GM21390 (cell line): ENCODE data around the gene ELP2.

Source experiments
- ATAC-seq: cut with Tn5 transposase; IDR thresholded peaks from one replicate; pipeline ENCODE4 v1.9.1; 2021; ENCODE audit not compliant: unreplicated experiment

Gene ELP2

GRCh38 chr18:36124841-36125240, 4.9 kb upstream of the ELP2 start:
- ATAC-seq: no peak

DNA sequence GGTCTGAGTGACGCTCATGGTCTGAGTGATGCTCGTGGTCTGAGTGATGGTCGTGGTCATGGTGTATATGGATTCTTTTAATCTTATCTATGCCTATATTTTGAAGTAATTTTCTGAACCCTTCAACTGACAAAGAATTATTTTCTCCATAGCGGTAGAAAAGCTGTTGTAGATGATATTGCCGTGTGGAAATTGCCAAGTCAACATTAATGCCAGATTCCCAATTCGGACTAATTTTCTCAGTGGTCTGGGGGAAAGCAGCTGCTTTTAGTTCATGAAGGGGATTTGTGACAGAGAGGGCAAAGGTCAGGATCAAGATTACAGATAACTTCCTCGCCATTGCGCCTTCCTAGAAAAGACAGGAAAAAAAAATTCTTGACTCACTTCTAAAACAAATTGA, 3.0 kb upstream of the ELP2 start:
- no peak for ATAC-seq

DNA sequence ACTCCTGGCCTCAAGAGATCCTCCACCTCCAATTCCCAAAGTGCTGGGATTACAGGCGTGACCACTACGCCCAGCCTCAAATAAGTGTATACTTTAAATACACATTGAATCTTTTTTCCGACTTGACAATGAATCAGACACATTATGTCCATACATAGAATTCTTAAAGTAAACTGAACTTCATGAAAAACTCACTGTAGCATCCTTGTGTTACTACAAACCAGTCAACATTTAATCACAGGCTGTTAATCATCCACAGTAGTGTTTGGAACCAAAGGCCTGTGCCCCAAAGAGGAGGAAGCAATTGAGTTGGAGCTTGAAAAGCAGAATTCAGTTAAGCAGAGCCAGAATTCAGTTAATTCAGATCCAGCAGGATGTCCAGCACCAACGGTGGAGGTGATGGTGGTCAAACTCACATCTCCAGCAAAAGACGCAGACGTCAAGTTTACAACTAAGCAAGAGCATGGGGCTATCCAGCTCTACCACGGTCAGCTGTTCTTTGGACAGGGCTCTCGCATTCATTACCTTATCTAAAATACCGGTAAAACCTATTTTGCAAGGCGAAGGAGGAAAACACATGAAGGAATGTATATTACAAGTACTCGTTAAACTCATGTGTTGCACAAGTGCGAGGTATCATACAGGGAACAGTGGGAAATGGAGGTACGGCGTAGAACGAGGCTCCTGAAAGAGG, 1.7 kb upstream of the ELP2 start:
- no peak for ATAC-seq

- no peak for ATAC-seq
Observed at GRCh38 chr18:36128530-36128870, 1.2 kb upstream of the ELP2 start.

- peak; percentile 16 for ATAC-seq
Observed at GRCh38 chr18:36128907-36129299, 796 bp upstream of the ELP2 start.

- peak; percentile 22 for ATAC-seq
Observed at GRCh38 chr18:36130039-36130831, 536 bp downstream of the ELP2 start.

GRCh38 chr18:36130883-36131653, 1.4 kb downstream of the ELP2 start:
- ATAC-seq: no peak

- no peak for ATAC-seq
Observed at GRCh38 chr18:36131692-36132483, 2.2 kb downstream of the ELP2 start.

- ATAC-seq: no peak
Observed at GRCh38 chr18:36132756-36133155, 3.1 kb downstream of the ELP2 start.

DNA sequence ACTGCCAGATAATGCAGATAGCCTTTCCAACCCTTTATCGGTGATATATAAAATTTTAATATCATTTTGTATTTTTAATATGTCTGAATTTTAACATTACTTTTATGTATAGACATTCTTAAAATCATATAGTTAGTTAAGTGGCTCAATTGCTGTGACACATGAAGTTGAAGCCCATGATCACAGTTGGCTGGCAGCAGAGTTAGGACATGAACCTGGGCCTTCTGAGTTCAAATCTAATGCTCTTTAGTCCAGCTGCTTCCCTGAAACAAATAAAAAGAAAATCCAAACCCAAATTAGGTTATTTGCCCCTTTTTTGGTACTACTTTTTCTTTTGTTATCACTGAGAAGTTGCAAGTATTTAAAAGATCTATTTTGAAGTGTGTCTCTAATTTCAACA, 5.6 kb downstream of the ELP2 start:
- no peak for ATAC-seq

DNA sequence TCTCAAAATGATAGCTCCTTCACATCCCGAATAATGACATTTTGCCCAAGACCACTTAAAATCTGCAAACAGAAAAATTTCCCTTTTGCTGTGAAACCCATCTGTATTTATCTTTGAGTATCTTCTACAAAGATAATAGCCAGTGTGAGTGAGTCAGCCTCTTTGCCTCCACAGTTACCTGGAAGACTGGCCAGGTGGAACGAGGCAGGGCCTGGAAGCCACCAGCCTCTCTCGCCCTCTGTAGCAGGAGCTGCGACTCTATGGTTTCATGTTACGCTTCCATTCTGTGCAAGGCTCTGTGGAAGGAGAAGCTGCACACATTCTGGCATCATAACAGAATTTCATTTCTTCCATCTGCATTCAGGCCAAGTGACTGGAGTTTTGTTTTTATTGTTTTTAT, 9.5 kb downstream of the ELP2 start:
- no peak for ATAC-seq

DNA sequence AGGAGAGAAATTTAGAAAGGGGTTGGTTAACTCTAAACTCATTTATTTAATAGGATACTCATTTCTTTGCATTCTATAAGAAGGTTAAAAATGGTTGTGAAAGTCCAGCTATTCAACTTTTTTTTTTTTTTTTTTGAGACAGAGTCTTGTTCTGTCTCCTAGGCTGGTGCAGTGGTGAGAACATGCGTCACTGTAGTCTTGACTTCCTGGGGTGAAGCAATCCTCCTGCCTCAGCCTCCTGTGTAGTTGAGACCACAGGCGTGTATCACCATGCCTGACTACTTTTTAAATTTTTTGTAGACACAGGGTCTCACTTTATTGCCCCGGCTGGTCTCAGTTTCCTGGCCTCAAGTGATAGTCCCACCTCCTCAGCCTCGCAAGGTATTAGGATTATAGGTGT, 11.9 kb downstream of the ELP2 start:
- ATAC-seq: no peak

- ATAC-seq: no peak
Observed at GRCh38 chr18:36142751-36143150, 13.1 kb downstream of the ELP2 start.

DNA sequence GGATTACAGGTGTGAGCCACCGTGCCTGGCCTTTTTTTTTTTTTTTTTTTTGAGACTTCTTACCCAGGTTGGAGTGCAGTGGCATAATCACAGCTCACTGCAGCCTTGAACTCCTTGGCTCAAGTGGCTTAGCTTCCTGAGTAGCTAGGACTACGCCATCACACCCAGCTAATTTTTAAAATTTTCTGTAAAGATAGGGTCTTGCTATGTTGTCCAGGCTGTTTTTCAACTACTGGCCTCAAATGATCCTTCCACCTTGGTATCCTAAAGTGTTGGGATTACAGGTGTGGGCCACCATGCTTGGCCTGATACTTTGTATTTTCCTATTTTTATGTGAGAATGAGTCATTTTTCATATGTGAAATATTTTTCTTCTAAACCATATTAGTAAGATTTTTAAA, 13.7 kb downstream of the ELP2 start:
- no peak for ATAC-seq

DNA sequence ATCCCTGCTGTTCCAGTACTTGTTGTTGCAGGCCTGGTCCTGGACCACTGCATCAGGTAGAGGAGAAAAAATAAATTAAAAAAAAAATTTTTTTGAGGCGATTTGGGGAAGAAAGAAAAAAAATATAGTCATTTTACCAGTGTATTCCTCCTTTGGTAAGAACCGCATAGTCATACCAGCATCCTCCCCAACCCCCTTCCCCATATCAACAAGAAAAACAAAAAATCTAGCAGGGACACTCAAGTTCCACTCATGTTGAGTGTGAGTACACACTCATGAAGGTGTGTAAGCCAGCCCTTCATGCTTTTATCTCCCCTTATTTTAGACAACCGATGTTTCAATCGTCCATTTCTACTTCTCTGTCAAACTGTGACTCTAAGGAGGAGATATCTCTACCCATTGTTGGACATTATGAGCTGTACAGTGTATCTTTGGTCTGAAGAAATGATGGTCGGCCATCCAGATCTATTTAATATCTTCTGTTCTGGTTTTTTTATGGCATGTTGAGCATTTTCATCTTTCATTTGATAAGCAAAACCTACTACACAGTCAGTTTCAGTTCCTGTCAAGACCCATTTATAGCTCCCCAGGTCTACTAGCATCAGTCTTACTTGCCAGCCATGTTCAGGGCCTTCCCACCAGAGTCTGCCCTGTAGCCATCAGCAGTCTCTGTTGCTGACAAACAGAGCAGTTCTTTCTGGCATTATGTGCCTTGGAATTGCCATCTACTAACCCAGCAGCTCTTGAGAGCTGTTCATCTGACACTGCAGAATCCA, 20.0 kb downstream of the ELP2 start:
- peak; percentile 97 for ATAC-seq

- ATAC-seq: no peak
Observed at GRCh38 chr18:36152781-36153180, 23.1 kb downstream of the ELP2 start.

GRCh38 chr18:36153203-36153602, 23.5 kb downstream of the ELP2 start:
- ATAC-seq: no peak

- no peak for ATAC-seq
Observed at GRCh38 chr18:36153771-36154170, 24.1 kb downstream of the ELP2 start.

DNA sequence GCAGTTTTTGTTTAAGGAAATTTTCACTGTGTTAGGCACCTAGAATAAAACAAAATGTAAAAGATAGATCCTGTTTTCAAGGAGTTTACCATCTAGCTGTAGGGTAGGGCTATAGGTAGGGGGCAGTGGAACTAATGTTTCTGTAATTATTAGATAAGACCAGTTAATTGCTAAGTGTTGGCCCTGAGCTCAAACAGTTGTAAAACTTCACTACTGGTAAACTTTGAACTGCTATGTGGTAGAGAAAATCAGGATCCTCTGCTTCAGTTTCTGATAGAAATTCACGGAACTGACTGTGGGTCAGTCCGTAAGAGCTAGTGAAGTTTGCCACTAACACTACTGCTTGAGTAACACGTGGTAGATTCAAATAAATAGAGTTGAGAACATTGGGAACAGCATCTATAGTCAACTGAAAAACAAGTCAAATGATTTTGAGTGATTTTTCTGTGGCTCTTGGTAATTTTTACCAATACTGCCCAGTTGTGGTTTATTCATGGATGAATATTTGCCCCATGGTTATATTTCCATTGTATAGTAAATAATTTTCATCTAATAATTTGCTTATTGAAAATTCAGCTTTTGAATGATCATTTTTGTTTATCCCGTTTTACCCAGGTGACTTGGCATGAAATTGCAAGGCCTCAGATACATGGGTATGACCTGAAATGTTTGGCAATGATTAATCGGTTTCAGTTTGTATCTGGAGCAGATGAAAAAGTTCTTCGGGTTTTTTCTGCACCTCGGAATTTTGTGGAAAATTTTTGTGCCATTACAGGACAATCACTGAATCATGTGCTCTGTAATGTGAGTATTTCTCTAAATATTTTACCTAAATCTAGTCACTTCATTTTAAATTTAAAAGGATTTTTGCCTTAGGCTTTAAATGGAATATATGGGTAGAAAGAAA, 26.4 kb downstream of the ELP2 start:
- no peak for ATAC-seq
